Osteoblast (primary cell): ENCODE data around the gene SERPINI2. TPM values are rescaled to one million over a fixed set of nuclear protein-coding genes. Genes with fewer than 3 reads are reported as not detected.

Experiments
- DNase-seq: peaks from one replicate; pipeline ENCODE4 v3.0.0; 2011; ENCODE audit warnings: low spot score, mixed read lengths; ENCODE audit not compliant: insufficient read length; ENCODE audit errors: missing footprints
- H2AFZ ChIP-seq: 2 replicates; pipeline ENCODE4 v1.6.0; 2011; ENCODE audit warnings: mild to moderate bottlenecking, low read length
- H3K27ac ChIP-seq: 2 replicates; pipeline ENCODE4 v1.5.1; 2011; ENCODE audit warnings: mild to moderate bottlenecking, low read depth, low read length, moderate library complexity
- H3K27me3 ChIP-seq: 2 replicates; pipeline ENCODE4 v1.6.0; 2012; ENCODE audit warnings: mild to moderate bottlenecking, control low read depth, inconsistent platforms, low read length, moderate library complexity; ENCODE audit not compliant: insufficient read depth
- H3K36me3 ChIP-seq: 2 replicates; pipeline ENCODE4 v1.5.1; 2011; ENCODE audit warnings: mild to moderate bottlenecking, low read length, control low read depth, moderate library complexity; ENCODE audit not compliant: insufficient read depth
- H3K4me1 ChIP-seq: 2 replicates; pipeline ENCODE4 v1.5.1; 2011; ENCODE audit warnings: mild to moderate bottlenecking, low read length, control low read depth, moderate library complexity; ENCODE audit not compliant: insufficient read depth
- H3K4me2 ChIP-seq: 2 replicates; pipeline ENCODE4 v1.6.0; 2011; ENCODE audit warnings: mild to moderate bottlenecking, low read length; ENCODE audit not compliant: insufficient read depth
- H3K4me3 ChIP-seq: fragments of 200-600 bp; sonication (generic); 3 replicates; pipeline ENCODE4 v1.5.1; 2012; ENCODE audit warnings: mild to moderate bottlenecking, low read length, inconsistent platforms; ENCODE audit not compliant: insufficient read depth
- H3K79me2 ChIP-seq: 2 replicates; pipeline ENCODE4 v1.6.0; 2012; ENCODE audit warnings: mild to moderate bottlenecking, low read length, control low read depth, inconsistent platforms; ENCODE audit not compliant: insufficient read depth
- H3K9me3 ChIP-seq: 2 replicates; pipeline ENCODE4 v1.5.1; 2011; ENCODE audit warnings: low read depth, low read length, control low read depth
- H4K20me1 ChIP-seq: 2 replicates; pipeline ENCODE4 v1.6.0; 2012; ENCODE audit warnings: mild to moderate bottlenecking, low read length, control low read depth; ENCODE audit not compliant: insufficient read depth
- total RNA-seq: library from RNA; depleted of rRNA; stranded (reverse); fragments of >200 nt; gene quantifications from 2 replicates; pipeline ENCODE4 v1.2.3, GENCODE V29; 2012
- TF ChIP-seq, protein P1 (sequence below): IDR thresholded peaks from 2 replicates; pipeline ENCODE4 v1.5.1; 2011; ENCODE audit warnings: mild to moderate bottlenecking, low read depth, low read length, moderate library complexity; ENCODE audit errors: extremely low read depth

The SERPINI2 gene
- total RNA-seq, 1 donor, result not detected

DNA sequence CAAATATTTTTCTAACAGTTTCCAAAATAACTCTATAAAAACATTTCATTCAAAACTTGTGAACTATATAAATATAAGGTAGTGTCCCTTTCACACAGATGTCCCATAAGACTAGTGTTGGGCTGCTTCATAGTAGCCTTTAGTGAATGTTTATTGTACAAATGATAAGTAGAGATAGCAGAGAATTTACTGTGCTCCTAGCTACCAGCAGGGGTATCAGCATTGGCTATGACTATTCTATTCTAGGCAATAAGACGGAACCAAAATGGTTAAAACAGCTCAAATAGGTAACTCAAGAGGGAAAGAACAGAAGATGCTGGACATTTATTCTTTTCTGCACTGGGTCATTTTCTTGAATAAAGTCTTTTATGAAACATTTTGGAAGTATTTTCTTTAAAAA, 22.6 kb downstream of the SERPINI2 start:
- Histone ChIP-seq H3K36me3 (no peaks in the 10 kb centered on the region), H3K27me3 (no peaks in the 10 kb centered on the region), H3K4me1 (no peaks in the 10 kb centered on the region), H3K27ac (no peak overlapping the region), H3K4me3 (no peak overlapping the region), H4K20me1 (no peaks in the 10 kb centered on the region), H2AFZ (no peak overlapping the region), H3K9me3 (no peaks in the 10 kb centered on the region), H3K4me2 (no peak overlapping the region), H3K79me2 (no peaks in the 10 kb centered on the region)
- TF ChIP-seq, protein P1, sequence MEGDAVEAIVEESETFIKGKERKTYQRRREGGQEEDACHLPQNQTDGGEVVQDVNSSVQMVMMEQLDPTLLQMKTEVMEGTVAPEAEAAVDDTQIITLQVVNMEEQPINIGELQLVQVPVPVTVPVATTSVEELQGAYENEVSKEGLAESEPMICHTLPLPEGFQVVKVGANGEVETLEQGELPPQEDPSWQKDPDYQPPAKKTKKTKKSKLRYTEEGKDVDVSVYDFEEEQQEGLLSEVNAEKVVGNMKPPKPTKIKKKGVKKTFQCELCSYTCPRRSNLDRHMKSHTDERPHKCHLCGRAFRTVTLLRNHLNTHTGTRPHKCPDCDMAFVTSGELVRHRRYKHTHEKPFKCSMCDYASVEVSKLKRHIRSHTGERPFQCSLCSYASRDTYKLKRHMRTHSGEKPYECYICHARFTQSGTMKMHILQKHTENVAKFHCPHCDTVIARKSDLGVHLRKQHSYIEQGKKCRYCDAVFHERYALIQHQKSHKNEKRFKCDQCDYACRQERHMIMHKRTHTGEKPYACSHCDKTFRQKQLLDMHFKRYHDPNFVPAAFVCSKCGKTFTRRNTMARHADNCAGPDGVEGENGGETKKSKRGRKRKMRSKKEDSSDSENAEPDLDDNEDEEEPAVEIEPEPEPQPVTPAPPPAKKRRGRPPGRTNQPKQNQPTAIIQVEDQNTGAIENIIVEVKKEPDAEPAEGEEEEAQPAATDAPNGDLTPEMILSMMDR, result no peak
- no peak for DNase-seq

DNA sequence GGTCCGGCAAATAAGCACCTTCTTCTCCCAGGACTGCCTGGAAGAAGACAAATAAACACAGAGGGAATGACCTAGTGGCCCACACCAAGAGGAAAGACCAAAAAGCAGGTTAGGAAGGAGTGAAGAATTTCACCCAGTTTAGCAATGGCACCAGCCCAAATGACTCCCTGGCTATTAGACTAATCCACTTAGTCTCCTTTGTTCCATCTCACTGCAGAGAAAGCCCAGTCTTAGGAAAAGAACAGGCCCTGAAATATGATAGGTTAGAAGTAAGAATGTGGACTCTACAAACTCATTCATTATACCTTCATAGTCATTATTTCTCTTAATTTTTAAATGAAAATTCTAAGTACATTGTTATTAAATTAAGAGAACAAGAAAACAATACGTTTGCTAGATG, 23.2 kb downstream of the SERPINI2 start:
- no peaks in the 10 kb centered on the region for H3K79me2 ChIP-seq
- no peaks in the 10 kb centered on the region for H3K27me3 ChIP-seq
- no peak overlapping the region for H3K4me3 ChIP-seq
- no peak overlapping the region for H2AFZ ChIP-seq
- no peaks in the 10 kb centered on the region for H3K36me3 ChIP-seq
- H3K4me2 ChIP-seq, result no peak overlapping the region
- no peaks in the 10 kb centered on the region for H4K20me1 ChIP-seq
- no peak overlapping the region for H3K27ac ChIP-seq
- H3K4me1 ChIP-seq, result no peaks in the 10 kb centered on the region
- TF ChIP-seq, protein P1, result no peak
- no peak for DNase-seq
- H3K9me3 ChIP-seq, result no peaks in the 10 kb centered on the region

DNA sequence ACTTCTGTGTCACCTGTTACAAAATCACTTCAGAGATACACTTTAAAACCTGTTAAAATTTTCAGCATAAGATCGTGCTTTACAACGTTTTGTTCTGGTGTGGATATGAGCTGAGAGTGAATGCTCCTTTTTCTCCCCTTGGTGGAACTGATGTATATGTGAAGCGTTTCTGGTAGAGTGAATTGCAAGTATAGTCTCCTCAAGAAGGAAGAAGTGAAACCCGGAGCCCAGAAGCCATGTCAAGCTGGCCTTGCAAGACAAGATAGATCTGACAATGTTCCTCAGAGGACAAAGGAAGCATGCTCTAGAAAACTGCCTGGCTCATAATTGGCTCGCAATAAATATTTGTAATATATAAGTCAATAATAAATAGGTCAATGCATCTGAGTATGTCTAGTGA, 23.6 kb downstream of the SERPINI2 start:
- H3K4me2 ChIP-seq, result no peak overlapping the region
- no peaks in the 10 kb centered on the region for H3K27me3 ChIP-seq
- H4K20me1 ChIP-seq, result no peaks in the 10 kb centered on the region
- no peaks in the 10 kb centered on the region for H3K36me3 ChIP-seq
- no peak for DNase-seq
- TF ChIP-seq, protein P1, result no peak
- no peak overlapping the region for H3K27ac ChIP-seq
- H2AFZ ChIP-seq, result no peak overlapping the region
- no peaks in the 10 kb centered on the region for H3K79me2 ChIP-seq
- no peak overlapping the region for H3K4me3 ChIP-seq
- H3K9me3 ChIP-seq, result no peaks in the 10 kb centered on the region
- no peaks in the 10 kb centered on the region for H3K4me1 ChIP-seq

DNA sequence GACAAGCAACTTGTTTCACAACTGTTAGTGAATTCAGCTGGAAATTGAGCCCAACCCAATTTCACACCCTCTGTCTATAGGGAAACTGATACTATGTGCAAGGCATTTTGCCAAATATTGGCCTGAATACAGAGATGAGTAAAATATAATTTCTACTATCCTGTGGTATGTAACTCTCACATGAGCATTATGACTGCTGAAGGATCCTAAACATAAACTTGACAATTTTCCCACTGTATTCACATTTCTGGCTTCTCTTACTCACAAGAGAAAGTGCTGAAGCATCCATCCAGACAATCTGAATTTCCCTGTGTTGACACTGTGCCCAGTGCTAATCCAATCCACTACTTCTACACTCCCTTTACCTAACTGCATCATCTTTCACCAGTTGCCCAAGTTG, 28.4 kb downstream of the SERPINI2 start:
- Histone ChIP-seq H2AFZ (no peak overlapping the region), H3K4me2 (no peak overlapping the region), H3K27me3 (no peaks in the 10 kb centered on the region), H3K4me3 (no peak overlapping the region), H3K9me3 (no peaks in the 10 kb centered on the region), H3K27ac (no peak overlapping the region), H3K4me1 (no peaks in the 10 kb centered on the region), H3K79me2 (no peaks in the 10 kb centered on the region), H4K20me1 (no peaks in the 10 kb centered on the region), H3K36me3 (no peaks in the 10 kb centered on the region)
- DNase-seq, result no peak
- TF ChIP-seq, protein P1, result no peak
